Neural progenitor cell (in vitro differentiated cells): Measurements from ENCODE around the gene C12orf75. TPM values are rescaled to one million over a fixed set of nuclear protein-coding genes. Genes with fewer than 3 reads are reported as not detected.

ENCODE experiments used
- DNase-seq: peaks from one replicate; pipeline ENCODE4 v3.0.0-alpha.2; 2016; ENCODE audit warnings: low spot score
- H2AFZ ChIP-seq: fragments of 200-600 bp; sonication (generic); replicated peaks from 2 replicates; pipeline ENCODE4 v1.6.1; 2016; ENCODE audit warnings: antibody characterized with exemption
- H3F3A ChIP-seq: fragments of 200-600 bp; sonication (generic); 2 replicates; pipeline ENCODE4 v1.6.1; 2016; ENCODE audit warnings: antibody characterized with exemption, low read depth
- H3K27ac ChIP-seq: fragments of 200-600 bp; sonication (generic); 2 replicates; pipeline ENCODE4 v1.5.1; 2016; ENCODE audit warnings: mild to moderate bottlenecking
- H3K27me3 ChIP-seq: fragments of 200-600 bp; sonication (generic); 2 replicates; pipeline ENCODE4 v1.6.1; 2016; ENCODE audit warnings: mild to moderate bottlenecking, moderate library complexity
- H3K36me3 ChIP-seq: fragments of 200-600 bp; sonication (generic); 2 replicates; pipeline ENCODE4 v1.5.1; 2016
- H3K4me1 ChIP-seq: fragments of 200-600 bp; sonication (generic); 2 replicates; pipeline ENCODE4 v1.6.1; 2016; ENCODE audit warnings: mixed run types
- H3K4me2 ChIP-seq: fragments of 200-600 bp; sonication (generic); 2 replicates; pipeline ENCODE4 v1.6.1; 2016
- H3K4me3 ChIP-seq: fragments of 200-600 bp; sonication (generic); 2 replicates; pipeline ENCODE4 v1.5.1; 2016
- H3K79me2 ChIP-seq: fragments of 200-600 bp; sonication (generic); 2 replicates; pipeline ENCODE4 v1.6.1; 2016; ENCODE audit warnings: low read depth
- H3K9ac ChIP-seq: fragments of 200-600 bp; sonication (generic); 2 replicates; pipeline ENCODE4 v1.6.1; 2016
- H3K9me3 ChIP-seq: fragments of 200-600 bp; sonication (generic); 2 replicates; pipeline ENCODE4 v1.5.1; 2016; ENCODE audit warnings: low read depth
- H4K20me1 ChIP-seq: fragments of 200-600 bp; sonication (generic); 2 replicates; pipeline ENCODE4 v1.6.1; 2016; ENCODE audit warnings: low read depth
- H3K27ac Mint-ChIP-seq: 3 replicates; pipeline ENCODE4 v1.8.0; 2021; ENCODE audit warnings: mixed read lengths
- H3K27me3 Mint-ChIP-seq: 2 replicates; pipeline ENCODE4 v1.8.0; 2022; ENCODE audit warnings: low read depth, mild to moderate bottlenecking, inconsistent platforms, moderate library complexity, mixed read lengths; ENCODE audit not compliant: insufficient read depth
- H3K36me3 Mint-ChIP-seq: 3 replicates; pipeline ENCODE4 v1.8.0; 2021; ENCODE audit warnings: mixed read lengths
- H3K4me1 Mint-ChIP-seq: 3 replicates; pipeline ENCODE4 v1.8.0; 2021; ENCODE audit warnings: mixed read lengths
- H3K4me3 Mint-ChIP-seq: 3 replicates; pipeline ENCODE4 v1.8.0; 2021; ENCODE audit warnings: mild to moderate bottlenecking, moderate library complexity, mixed read lengths
- H3K9me3 Mint-ChIP-seq: 3 replicates; pipeline ENCODE4 v1.8.0; 2020; ENCODE audit warnings: mixed read lengths
- EZH2 ChIP-seq: fragments of 200-600 bp; sonication (generic); IDR thresholded peaks from 2 replicates; pipeline ENCODE4 v1.6.1; 2017; ENCODE audit warnings: antibody characterized with exemption, mild to moderate bottlenecking, moderate library complexity
- EZH2phosphoT487 ChIP-seq: fragments of 200-600 bp; sonication (generic); IDR thresholded peaks from 2 replicates; pipeline ENCODE4 v1.6.1; 2017; ENCODE audit warnings: antibody characterized with exemption
- total RNA-seq: library from RNA; depleted of rRNA; stranded (reverse); fragments of >200 nt; gene quantifications from 2 replicates; pipeline ENCODE4 v1.2.3, GENCODE V29; 2015; ENCODE audit warnings: low replicate concordance
- TF ChIP-seq, protein P1 (sequence below): fragments of 200-600 bp; sonication (generic); IDR thresholded peaks from 2 replicates; pipeline ENCODE4 v1.5.1; 2017; ENCODE audit warnings: antibody characterized with exemption, mild to moderate bottlenecking

C12orf75 gene
- total RNA-seq, 1 donor from 2014 or later = 59.9 TPM

DNA sequence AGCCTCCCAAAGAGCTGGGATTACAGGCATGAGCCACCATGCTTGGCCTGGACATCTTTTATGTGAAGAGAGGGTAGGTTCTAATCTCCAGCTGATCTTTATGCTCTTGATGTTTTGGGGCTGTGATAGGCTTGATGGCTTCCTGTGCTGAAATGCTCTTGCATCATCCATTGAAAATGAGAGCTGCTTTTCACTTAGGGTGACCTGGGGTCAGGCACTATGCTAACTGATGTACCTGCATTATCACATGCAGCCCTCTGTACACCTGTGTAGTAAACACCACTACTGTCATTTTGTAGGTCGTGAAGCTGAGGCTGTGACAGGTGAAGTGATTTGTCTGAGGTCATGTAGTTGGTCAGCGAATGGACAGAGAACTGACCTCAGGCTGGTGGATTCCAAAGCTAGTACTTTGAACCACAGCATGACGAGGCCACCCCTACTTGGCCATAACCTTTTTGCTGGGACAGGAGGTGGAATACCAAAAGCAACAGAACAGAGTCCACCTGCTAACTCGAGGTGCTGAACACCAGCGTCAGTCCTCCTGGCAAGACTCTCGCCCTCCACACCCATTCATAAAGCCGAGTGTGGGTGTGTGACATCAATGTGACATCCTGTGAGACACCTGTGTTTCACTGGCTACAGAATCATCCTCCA is 69.1 kb downstream of the C12orf75 start:
- peaks cover 3% of the 10 kb centered on the region for H3K9me3 Mint-ChIP-seq
- H3K4me3 Mint-ChIP-seq = no peak overlapping the region

DNA sequence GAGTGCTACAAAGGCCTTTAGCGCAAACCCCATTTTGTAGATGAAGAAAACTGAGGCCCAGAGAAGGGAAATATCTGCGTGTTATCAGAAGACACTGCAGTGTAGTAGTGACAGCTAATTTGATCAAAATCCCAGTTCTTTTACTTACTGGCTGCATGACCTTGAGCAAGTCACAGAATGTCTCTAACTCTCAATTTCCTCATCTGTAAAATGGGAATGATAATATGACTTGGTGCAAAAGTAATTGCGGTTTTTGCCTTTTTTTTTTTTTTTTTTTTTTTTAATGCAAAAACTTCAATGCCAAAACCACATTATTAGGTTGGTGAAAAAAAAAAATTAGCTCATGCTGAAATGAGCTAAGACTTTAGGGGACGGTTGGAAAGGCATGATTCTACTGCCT is 69.7 kb downstream of the C12orf75 start:
- Histone ChIP-seq H4K20me1 (no peaks in the 10 kb centered on the region), H3K9me3 (no peaks in the 10 kb centered on the region), H3K4me1 (no peaks in the 10 kb centered on the region), H3K4me3 (no peak overlapping the region), H3F3A (no peaks in the 10 kb centered on the region), H3K79me2 (no peaks in the 10 kb centered on the region), H2AFZ (no peak overlapping the region), H3K36me3 (no peaks in the 10 kb centered on the region), H3K4me2 (no peak overlapping the region), H3K27me3 (no peaks in the 10 kb centered on the region), H3K27ac (no peak overlapping the region), H3K9ac (no peak overlapping the region)
- Mint-ChIP-seq H3K27me3 (no peaks in the 10 kb centered on the region), H3K27ac (no peak overlapping the region), H3K9me3 (peaks cover 5% of the 10 kb centered on the region), H3K4me1 (no peaks in the 10 kb centered on the region), H3K4me3 (no peak overlapping the region), H3K36me3 (no peaks in the 10 kb centered on the region)
- TF ChIP-seq EZH2phosphoT487 = no peak
- TF ChIP-seq EZH2 = no peak
- TF ChIP-seq, protein P1, sequence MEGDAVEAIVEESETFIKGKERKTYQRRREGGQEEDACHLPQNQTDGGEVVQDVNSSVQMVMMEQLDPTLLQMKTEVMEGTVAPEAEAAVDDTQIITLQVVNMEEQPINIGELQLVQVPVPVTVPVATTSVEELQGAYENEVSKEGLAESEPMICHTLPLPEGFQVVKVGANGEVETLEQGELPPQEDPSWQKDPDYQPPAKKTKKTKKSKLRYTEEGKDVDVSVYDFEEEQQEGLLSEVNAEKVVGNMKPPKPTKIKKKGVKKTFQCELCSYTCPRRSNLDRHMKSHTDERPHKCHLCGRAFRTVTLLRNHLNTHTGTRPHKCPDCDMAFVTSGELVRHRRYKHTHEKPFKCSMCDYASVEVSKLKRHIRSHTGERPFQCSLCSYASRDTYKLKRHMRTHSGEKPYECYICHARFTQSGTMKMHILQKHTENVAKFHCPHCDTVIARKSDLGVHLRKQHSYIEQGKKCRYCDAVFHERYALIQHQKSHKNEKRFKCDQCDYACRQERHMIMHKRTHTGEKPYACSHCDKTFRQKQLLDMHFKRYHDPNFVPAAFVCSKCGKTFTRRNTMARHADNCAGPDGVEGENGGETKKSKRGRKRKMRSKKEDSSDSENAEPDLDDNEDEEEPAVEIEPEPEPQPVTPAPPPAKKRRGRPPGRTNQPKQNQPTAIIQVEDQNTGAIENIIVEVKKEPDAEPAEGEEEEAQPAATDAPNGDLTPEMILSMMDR = no peak
- no peak for DNase-seq

More for the DNA sequence above, 69.1 kb downstream of the C12orf75 start:
- DNase-seq = no peak
- H3K36me3 ChIP-seq = no peaks in the 10 kb centered on the region
- no peak for TF ChIP-seq EZH2
- TF ChIP-seq EZH2phosphoT487 = no peak
- TF ChIP-seq, protein P1 = no peak
- H2AFZ ChIP-seq = no peak overlapping the region
- H3K27me3 Mint-ChIP-seq = no peaks in the 10 kb centered on the region
- no peak overlapping the region for H3K4me3 ChIP-seq
- H3K79me2 ChIP-seq = no peaks in the 10 kb centered on the region
- no peaks in the 10 kb centered on the region for H3K36me3 Mint-ChIP-seq
- no peak overlapping the region for H3K4me2 ChIP-seq
- no peaks in the 10 kb centered on the region for H3K4me1 Mint-ChIP-seq
- H3K9ac ChIP-seq = no peak overlapping the region
- no peaks in the 10 kb centered on the region for H4K20me1 ChIP-seq
- H3K27ac ChIP-seq = no peak overlapping the region
- no peaks in the 10 kb centered on the region for H3K27me3 ChIP-seq
- H3K4me1 ChIP-seq = no peaks in the 10 kb centered on the region
- H3F3A ChIP-seq = no peaks in the 10 kb centered on the region
- H3K27ac Mint-ChIP-seq = no peak overlapping the region
- H3K9me3 ChIP-seq = no peaks in the 10 kb centered on the region

DNA sequence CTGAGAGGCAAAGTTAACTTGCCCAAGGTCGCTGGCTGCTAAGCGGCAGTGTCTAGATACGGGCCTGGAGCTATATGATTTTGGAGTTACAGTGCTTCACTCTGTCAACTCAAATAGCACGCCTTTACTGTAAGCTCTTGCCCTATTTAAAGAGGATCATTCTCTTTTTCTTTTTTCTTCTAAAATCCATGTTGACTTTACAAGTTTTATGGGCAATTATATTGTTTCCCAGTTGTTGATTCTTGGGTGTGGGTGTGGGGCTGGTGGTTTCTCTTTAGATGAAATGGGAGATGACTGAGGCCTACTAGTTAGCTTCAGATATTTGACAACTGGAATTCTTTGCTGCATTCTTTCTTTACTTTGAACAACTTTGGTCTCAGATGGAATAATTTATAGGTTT is 70.7 kb downstream of the C12orf75 start:
- Histone ChIP-seq H3F3A (no peaks in the 10 kb centered on the region), H3K4me1 (no peaks in the 10 kb centered on the region), H3K79me2 (no peaks in the 10 kb centered on the region), H3K27ac (no peak overlapping the region), H3K9me3 (no peaks in the 10 kb centered on the region), H3K36me3 (no peaks in the 10 kb centered on the region), H2AFZ (no peak overlapping the region), H4K20me1 (no peaks in the 10 kb centered on the region), H3K27me3 (no peaks in the 10 kb centered on the region), H3K4me3 (no peak overlapping the region), H3K4me2 (no peak overlapping the region), H3K9ac (no peak overlapping the region)
- H3K36me3 Mint-ChIP-seq = no peaks in the 10 kb centered on the region
- H3K4me1 Mint-ChIP-seq = no peaks in the 10 kb centered on the region
- DNase-seq = no peak
- no peaks in the 10 kb centered on the region for H3K27me3 Mint-ChIP-seq
- H3K27ac Mint-ChIP-seq = no peak overlapping the region
- no peak overlapping the region for H3K4me3 Mint-ChIP-seq
- TF ChIP-seq, protein P1 = no peak
- TF ChIP-seq EZH2phosphoT487 (no peak), EZH2 (no peak)
- peaks cover 5% of the 10 kb centered on the region for H3K9me3 Mint-ChIP-seq
